Kasumi-1 (cell line): ENCODE results near the gene ZNF608.

Experiments
- DNase-seq, 2 experiments: peaks; one replicate each; lab custom pipeline; 2025; lab: John Stamatoyannopoulos, UW

The ZNF608 gene

GRCh38 chr5:124755041-124755440, 8.6 kb upstream of the ZNF608 start:
- DNase-seq = no peak

DNA sequence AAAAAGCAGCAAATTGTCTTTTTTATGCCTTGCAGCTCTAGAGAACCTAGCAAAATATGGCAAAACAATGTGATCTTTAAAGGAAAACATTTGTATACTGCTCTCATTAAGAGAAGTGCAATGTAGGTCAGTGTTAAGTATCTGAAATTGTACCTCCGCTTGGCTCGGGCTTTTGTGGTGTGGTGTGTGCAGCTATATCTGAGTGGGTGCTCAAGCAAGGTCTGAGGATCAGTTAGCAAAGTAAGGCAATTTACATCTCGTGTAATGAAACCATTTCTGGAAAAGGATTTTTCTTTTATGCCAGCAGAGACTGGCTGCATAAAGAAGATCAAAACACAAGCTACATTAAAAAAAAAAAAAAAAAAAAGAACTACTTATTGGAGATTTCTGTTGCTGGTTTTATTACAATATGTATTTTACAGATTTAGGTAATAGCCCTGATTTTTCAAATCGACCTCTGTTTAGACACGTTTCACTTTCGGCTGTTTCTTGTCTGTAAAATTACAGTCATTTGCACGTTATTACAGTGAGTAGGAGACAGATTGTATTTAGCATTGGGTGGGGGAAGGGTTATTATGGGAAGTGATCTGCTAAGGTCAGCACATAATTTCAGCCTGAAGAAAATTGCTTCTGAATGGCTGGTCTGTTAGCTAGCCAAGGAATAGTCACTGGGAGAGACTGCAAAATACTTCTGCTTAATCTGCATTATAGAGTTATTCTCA, 7.9 kb upstream of the ZNF608 start:
- no peak for DNase-seq

DNA sequence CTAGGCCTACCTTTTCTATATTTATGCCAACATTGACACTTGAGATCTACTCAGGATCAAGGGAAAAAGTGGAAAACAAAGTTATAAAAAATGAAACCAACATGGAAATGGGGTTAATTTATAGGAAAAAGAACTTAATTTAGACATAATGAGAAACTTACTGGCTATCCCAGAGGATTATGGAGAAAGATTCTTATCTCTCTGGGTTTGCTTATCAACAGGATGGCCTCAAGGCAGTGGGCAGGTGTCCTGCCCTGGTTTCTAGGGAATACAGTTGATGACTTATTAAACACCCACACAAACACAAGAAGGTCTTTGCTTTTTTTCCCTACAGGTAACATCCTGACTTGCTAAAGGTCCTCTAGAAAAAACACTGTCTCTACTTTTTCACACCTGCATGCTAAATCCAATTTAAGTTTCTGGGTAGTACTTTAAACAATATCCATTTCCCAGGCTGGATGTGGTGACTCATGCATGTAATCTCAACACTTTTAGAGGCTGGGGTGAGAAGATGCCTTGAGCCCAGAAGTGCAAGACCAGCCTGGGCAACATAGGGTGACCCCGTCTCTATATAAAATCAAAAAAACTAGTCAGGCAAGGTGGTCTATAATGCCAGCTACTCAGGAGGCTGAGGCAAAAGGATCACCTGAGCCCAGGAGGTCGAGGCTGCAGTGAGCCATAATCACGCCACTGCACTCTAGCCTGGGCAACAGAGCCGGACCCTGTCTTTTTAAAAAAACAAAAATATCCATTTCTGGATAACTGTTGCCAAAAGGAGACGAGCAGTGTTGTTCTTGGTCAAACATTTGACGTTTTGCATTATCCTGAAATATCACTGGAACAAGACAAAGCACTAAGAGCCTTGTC, 6.6 kb upstream of the ZNF608 start:
- no peak for DNase-seq

- DNase-seq = no peak
Measured at GRCh38 chr5:124751031-124751430, 4.6 kb upstream of the ZNF608 start.

- DNase-seq = peak; percentile 97 to 99
Measured at GRCh38 chr5:124748687-124749594, 2.5 kb upstream of the ZNF608 start.

GRCh38 chr5:124747791-124748686, 1.6 kb upstream of the ZNF608 start:
- DNase-seq = peak; percentile 68 to 81

DNA sequence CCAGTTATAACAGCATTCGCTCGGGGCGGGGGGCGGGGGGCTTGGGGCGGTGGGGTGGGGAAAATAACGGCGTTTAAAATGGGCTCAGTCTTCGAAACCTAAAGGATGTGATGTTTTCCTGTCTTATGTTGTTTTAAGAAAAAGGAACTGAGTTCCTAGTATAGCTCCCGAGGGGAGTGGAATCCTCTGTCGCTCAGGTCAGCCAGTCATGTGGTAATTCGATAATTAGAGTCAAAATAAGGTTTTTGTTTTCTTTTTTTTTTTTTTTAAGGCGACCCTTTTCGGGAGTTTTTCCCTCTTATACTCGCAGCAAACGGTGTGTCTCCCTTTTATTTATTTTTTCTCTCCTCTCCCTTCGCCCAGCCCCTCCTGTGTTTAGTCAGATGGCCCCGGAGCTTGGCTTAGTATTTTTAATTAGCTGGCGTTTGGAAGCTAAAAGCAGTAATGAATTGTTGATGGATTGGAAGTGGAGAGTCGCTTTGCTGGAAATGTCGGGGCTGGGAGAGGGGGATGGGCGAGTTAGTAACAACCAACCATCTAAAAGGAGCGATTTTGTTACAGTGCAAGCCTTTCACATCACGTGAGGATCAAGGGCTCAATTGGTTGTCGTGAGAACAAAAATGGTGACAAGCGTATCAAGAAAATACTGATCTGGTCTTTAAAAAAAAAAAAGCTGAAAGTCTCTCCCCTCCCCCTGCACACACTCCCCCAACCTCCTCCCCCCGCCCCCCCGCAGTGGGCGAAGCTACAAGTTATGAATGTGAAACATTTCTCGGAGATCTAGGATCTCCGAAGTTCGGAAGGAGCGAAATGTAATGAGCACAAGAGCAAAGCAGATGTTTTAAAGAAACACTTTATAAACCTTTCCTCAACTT, 714 bp upstream of the ZNF608 start:
- peak; percentile 96 to 97 for DNase-seq

DNA sequence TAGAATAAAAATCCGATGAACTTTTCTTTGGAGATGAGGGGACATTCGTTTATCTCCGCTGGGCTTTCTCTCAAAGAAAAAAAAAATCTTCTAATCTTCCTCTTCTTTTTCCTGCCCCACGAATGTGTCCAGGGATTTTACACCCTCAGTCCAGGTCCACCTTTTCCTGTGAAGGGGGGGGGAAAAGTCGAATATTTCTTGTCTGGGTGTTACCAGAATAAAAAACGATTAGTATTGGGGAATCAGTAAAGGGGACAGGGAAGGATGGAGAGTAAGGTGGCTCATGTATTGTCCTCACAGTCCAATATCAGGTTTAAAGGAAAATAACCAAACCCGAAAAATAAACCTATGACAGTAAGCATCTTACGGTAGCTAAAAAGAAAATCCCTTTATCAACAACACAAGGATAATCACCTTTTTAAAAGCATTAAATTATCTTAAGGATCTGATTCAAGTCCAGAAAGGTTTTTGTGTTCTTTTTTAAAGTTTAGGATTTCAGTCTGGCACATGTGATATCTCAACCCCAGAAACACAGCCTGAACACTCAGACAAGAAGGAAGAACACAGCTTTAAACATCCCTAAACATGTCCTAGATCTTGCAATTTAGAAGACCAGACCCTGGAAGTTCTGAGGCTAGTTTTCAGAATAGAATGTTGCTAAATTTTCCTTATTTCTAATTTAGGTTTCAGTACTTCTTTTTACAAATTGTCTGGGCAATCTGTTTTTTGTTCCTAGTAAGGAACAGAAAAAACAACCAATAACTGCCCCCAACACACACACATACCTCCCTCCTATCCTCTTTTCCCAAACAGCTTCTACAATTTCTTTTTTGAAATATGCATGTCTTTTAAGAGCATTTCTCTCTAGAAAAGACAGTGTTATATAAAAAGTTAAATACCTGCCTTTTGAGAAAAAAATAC, 1.2 kb downstream of the ZNF608 start:
- peak; percentile 9 to 36 for DNase-seq

- no peak for DNase-seq
Measured at GRCh38 chr5:124744170-124744971, 2.1 kb downstream of the ZNF608 start.

DNA sequence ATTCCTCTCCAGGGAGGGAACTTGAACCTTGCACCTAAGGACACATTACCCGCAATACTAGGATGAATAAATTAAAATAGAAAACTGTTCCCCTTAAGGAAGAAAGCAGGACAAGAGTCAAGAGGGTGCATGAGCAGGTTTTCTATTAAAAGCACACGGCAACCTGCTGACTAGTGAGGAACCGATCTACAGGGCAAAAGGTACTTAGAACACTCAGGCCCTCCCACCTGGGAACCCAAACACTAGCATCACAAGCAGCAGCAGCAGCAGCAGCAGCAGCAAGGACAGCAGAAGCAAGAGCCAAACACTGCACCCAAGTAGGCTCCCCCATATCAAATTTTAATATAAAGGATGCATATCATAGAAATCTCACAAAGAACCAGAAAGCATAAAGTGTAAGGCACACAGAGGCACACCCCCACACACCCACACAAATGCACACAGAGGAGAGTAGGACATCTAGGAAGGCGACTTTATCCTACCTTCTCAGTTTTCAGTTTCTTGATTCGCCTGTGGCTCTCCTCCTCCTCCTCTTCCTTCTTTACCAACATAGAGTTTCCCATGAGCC, 2.8 kb downstream of the ZNF608 start:
- peak; percentile 34 to 45 for DNase-seq

DNA sequence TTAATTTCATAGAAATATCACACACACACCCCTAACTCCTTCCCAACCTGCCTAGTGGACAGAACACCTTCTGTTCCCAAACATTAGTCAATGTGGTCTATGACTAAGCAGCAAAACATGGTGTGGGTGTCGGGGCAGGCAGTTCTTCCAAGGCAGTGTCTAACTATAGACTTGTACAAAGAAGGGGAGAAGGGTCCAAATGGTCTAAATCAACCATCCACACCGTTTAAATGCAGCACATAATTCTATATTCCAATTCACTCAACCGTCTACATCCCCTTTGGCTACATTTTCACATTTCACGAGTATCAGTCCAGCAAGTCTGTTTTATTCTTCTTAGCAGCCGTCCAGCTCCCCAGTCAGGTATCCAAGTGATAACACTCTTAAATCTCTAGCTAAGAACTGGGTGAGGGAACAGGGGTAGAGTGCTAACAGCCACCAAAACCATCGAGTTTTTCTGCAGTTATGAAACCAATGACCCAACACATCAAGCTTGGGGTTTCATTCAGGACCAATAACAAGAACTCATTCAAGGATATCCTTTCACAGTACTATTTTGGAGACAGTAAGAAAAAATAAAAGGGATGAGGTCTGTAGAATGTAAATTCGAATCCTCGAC, 3.3 kb downstream of the ZNF608 start:
- DNase-seq = peak in 1 of 2 experiments; percentile 27

DNA sequence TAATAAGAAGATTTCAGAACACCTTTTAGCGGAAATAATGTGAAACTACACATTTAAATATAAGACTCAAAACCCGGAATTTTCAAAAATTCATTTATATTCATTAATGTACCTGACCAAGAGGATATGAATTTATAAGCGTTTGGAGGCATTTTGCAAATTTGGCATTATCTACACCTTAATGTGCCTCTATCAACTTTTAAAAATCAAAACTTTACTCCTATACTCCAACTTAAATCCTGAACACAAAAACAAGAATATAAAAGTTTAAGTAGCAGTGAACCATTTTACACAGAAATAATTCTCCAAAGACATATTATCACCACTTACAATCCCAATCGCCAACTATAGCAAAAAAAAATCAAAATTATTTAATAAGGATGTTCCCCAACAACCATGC, 3.9 kb downstream of the ZNF608 start:
- no peak for DNase-seq

DNA sequence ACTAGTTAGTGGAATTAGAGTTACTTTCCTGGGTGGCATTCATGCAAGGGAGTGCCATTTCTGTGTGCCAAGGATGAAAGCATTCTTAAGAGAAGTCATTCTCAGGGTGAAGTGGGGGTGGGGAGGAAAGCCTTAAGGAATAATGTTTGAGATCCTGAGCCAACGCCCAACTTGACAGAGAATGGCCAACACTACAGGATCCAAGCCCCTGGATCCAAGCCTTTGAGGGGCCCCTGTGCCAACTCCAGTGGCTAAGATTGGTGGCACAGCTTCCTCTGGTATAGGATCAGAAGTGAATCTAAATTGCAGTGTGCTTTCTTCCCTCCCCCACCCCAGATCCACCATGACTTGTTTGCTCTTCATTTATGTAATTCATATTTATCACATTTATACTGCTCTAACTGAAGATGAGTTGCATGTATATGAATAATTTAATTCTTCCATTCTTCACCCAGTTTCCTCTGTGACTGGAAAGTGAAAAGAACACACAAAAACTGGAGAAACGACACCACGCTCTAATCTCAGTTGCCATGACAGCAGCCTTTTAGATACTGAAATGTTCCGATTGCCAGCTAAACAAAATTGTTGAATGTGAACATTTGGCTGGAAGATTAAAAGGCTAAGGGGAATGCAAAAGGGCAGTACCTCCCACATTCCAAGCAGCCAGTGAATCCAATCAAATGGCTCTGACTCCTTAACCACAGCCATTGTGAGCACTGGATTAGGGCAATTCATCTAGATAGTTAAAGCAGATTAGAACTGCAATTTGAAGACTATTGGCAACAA, 4.5 kb downstream of the ZNF608 start:
- DNase-seq = no peak

DNA sequence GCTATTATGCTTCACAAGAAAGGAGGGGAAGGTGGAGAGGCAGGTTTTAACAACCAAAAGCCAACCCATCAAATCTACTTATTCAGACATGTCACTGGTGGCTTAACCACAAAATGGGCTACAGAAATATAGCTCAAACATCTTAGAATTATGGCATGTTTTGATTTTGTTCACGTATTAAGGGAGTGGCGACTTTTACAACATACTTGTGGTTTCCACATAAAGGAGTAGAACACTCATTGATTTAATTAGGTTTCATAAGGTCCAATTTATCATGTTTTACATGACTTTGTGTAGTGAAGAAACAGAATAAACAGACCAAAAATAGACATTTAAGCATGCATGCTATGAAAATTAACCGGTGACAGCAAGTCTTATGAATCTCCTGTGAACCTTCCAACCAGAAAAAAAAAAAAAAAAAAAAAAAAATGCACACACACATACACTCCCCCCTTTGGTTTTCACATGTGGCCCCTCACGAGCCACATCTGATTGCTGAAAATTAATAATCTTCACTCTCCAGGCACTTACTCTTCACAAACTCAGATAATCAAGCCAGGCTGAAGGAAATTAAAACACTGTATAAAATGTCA, 5.4 kb downstream of the ZNF608 start:
- no peak for DNase-seq

DNA sequence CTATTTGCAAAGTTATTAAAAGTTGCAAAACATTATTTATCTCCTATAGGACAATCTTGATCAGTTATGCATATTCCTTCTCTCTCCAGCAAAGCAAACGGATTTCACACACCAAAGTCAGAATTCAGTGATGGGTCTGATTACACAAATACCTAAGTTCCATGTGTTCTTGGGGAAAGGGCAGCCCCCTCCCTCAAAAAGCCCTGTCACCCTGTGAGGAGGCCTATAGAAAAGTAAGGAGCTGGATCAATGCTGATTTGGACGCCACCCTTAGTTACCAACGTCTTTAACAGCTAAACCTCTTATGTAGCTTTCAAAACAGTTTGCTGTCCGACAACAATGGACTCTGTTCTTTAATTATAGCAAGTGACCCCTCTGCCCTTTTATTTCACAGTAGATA, 6.4 kb downstream of the ZNF608 start:
- no peak for DNase-seq

DNA sequence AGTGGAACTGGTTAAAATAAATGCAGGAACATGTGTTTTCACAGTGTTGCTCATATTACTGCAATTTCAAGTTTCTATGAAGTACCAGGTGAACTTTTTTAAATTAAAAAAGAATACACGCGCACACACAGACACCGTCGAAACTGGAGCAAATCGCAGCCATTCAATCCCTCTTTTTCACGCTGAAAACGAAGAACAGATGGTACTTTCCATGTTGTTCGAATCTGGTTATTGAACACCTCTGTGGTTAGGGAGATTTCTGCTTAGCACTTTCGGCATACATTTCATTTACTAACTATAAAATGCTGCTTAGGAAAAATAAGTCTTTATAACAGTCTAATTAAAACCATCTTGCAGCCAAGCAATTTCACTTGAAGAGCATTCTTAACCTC, 6.8 kb downstream of the ZNF608 start:
- DNase-seq = no peak
